HG02938 (cell line): ENCODE measurements around the gene PSMA8.
"Not testable (repeated sequence)": the region's sequence is repeated elsewhere in the genome, so short reads cannot be mapped to it uniquely, and the experiment has no call there.

Experiments
- ATAC-seq: cut with Tn5 transposase; IDR thresholded peaks from one replicate; pipeline ENCODE4 v1.9.1; 2021; ENCODE audit warnings: mild to moderate bottlenecking, moderate library complexity; ENCODE audit not compliant: unreplicated experiment

PSMA8 gene

GRCh38 chr18:26133652-26134051 lies at the start of gene PSMA8:
TSS of gene PSMA8 (plus strand) at chr18:26133869. CDS start at chr18:26133966, 97 bp downstream.
- no peak for ATAC-seq

GRCh38 chr18:26085056-26085455 lies 48.6 kb upstream of the PSMA8 start:
- no peak for ATAC-seq

GRCh38 chr18:26086959-26087358 lies 46.7 kb upstream of the PSMA8 start:
- ATAC-seq: no peak

GRCh38 chr18:26088487-26088886 lies 45.2 kb upstream of the PSMA8 start:
- no peak for ATAC-seq

DNA sequence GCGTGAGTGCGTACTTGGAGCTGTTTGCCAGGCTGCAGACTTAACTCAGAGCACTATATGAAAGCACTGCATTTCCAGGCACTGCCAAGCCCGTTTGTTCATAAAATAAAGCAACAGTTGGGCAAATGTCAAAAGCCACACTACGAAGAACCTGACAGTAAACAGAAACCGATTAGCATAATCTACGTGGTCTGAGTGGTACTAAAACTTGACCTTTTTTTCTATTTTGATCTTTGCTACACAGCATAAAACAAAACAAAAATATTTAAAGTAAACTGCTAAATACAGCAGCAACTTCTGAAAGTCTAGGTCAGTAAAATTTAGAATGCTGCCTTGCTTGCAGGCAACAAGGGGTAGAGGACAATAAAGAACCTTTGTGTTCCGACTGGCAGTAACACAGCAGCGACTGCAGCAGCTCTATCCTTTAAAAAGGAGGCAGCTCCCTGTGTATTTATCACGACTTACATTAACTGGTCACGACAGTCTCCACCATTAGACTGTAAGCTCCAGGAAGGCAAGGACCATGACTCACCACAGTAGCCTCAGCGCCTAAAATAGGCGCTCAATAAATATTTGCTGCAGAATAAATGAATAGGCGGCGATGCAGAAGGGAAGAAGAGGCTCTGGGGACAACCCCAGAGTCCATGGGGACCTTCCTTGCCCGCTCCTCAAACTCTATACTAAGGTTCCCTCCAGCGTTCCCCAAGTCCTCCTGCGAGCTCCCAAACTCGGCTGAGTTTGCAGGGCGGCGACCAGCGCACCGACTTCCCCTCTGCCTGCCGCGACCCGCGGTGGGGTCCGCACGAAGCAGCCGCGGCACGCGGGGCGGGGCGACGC lies 44.2 kb upstream of the PSMA8 start:
- ATAC-seq: no peak

GRCh38 chr18:26090130-26091046 lies 43.3 kb upstream of the PSMA8 start, which contains the start of gene SS18:
TSS of gene SS18 (minus strand) at chr18:26090613. CDS start at chr18:26090569, 44 bp downstream.
- ATAC-seq: peak; percentile 75

GRCh38 chr18:26091047-26091630 lies 42.5 kb upstream of the PSMA8 start:
- peak; percentile 52 for ATAC-seq

- ATAC-seq: no peak
Measured at GRCh38 chr18:26096852-26097251, 36.8 kb upstream of the PSMA8 start.

DNA sequence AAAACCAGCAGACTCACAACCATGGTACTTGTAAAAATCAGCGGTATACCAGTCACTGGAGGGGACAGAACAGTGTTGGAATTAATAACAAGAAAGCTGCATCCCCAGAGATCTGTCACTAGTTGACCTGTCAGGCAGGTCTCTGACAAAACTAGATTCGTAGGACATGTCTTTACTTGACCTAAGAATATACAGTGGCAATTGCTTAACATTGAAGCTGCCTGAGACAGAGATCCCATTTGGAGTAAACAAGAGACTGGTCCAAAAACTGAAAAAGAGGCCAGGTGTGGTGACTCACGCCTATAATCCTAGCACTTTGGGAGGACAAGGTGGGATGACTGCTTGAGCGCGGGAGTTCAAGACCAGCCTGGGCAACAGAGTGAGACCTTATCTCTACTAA lies 36.1 kb upstream of the PSMA8 start:
- no peak for ATAC-seq

- ATAC-seq: no peak
Measured at GRCh38 chr18:26103579-26103978, 30.1 kb upstream of the PSMA8 start.

GRCh38 chr18:26104035-26104434 lies 29.6 kb upstream of the PSMA8 start:
- ATAC-seq: no peak

DNA sequence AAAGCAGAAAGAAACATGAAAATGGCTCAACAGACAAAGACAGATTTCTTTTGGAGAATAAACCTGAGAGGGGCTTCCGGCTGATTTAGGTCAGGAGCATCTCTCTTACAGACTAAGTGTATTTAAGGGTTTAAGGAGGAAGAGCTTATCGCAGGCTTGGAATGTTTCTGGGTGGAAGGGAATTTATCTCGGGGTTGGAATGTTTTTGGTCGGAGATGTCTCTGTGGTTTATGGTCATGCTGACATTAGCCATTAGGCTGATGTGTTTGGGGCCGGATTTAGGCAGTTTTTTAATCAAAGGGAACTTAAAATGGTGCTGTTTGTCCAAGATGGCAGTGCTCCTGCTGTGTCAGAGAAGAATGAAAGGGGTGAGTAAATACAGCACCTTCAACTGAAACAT lies 14.4 kb upstream of the PSMA8 start:
- ATAC-seq: no peak

- no peak for ATAC-seq
Measured at GRCh38 chr18:26121476-26121875, 12.2 kb upstream of the PSMA8 start.

DNA sequence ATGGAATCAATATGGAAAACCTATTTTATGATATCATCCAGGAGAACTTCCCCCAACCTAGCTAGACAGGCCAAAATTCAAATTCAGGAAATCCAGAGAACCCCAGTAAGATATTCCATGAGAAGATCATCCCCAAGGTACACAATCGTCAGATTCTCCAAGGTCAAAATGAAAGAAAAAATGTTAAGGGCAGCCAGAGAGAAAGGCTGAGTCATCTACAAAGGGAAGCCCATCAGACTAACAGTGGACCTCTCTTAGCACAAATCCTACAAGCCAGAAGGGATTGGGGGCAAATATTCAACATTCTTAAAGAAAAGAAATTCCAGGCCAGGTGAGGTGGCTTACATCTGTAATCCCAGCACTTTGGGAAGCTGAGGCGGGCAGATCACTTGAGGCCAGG lies 11.7 kb upstream of the PSMA8 start:
- not testable (repeated sequence) for ATAC-seq

DNA sequence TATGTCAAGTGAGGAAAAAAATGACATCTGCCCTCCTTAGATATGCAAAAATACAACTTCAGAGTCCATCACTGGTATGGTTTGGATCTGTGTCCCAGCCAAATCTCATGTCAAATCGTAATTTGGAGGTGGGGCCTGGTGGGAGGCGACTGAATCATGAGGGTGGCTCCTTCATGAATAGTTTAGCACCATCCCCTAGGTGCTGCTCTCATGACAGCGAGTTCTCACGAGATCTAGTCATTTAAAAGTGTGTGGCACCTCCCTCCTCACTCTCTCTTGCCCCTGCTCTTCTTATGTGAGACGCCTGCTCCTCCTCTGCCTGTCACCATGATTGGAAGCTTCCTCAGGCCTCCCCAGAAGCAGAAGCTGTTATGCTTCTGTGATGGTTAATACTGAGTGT lies 5.9 kb upstream of the PSMA8 start:
- ATAC-seq: no peak

DNA sequence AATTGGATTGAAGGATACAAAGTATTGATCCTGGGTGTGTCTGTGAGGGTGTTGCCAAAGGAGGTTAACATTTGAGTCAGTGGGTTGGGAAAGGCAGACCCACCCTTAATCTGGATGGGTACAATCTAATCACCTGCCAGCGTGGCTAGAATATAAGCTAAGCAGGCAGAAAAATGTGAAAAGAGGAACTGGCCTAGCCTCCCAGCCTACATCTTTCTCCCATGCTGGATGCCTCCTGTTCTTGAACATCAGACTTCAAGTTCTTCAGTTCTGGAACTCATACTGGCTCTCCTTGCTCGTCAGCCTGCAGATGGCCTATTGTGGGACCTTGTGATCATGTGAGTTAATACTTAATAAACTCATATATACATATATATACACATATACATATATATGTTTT lies 5.5 kb upstream of the PSMA8 start:
- not testable (repeated sequence) for ATAC-seq

DNA sequence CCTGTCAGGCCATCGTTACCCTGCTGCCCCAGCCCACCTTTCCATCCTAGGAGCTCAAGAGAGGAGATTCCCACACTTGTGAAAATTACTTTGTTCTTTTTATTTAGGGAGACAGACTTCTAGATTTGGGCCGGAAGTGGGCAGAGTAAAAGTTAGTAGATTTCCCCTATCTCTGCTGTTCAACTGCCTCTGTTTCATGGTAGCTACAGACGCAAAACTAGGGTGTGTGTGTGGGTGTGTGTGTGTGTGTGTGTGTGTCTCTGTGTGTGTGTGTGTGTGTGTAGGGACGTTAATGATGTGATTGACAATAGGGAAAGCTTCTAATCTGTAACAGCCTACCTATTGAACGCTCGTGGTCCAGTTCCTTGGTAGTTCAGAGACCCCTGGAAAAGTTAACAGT lies 438 bp downstream of the PSMA8 start:
- ATAC-seq: no peak

- no peak for ATAC-seq
Measured at GRCh38 chr18:26135548-26135947, 1.9 kb downstream of the PSMA8 start.

DNA sequence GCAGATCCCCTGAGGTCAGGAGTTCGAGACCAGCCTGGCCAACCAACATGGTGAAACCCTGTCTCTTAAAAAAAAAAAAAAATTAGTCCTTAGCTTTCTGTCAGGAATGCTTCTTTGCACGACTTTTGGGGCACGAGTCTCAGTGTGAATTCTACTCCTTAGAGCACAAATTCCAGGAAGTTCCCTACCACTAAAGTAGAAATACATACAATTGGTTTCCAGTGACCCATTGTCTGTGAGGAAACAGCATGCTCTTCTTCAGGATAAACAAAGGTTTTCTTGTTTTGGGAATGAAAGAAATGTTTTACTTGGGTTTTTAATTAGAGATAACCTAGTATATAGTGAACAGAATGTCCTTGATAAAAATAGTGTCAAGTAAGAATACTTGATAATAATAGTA lies 23.7 kb downstream of the PSMA8 start:
- no peak for ATAC-seq

DNA sequence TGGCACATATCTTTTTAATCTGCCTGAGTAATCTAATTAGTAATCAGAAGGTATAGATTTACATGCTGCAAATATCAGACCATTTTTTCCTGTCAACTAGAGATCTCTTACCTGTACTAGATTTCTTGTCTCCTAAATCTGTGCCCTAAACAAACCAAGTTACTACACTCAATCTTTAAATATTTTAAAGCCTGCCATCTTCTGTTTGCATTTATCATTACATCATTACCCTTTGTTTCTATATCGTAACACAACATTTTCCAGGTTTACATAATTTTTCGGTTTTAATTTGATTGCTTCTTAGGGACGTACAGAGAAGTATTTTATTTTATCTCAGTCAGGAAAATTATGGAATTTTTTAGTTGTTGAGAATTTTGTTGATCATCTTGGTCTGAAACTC lies 25.7 kb downstream of the PSMA8 start:
- ATAC-seq: no peak

- ATAC-seq: no peak
Measured at GRCh38 chr18:26164571-26164970, 30.9 kb downstream of the PSMA8 start.
